GM21447 (cell line): ENCODE results near the gene LRRC23.
"Not testable (repeated sequence)": the region's sequence is repeated elsewhere in the genome, so short reads cannot be mapped to it uniquely, and the experiment has no call there.

Source experiments
- ATAC-seq: cut with Tn5 transposase; IDR thresholded peaks from one replicate; pipeline ENCODE4 v1.9.1; 2021; ENCODE audit not compliant: unreplicated experiment

LRRC23 gene

DNA sequence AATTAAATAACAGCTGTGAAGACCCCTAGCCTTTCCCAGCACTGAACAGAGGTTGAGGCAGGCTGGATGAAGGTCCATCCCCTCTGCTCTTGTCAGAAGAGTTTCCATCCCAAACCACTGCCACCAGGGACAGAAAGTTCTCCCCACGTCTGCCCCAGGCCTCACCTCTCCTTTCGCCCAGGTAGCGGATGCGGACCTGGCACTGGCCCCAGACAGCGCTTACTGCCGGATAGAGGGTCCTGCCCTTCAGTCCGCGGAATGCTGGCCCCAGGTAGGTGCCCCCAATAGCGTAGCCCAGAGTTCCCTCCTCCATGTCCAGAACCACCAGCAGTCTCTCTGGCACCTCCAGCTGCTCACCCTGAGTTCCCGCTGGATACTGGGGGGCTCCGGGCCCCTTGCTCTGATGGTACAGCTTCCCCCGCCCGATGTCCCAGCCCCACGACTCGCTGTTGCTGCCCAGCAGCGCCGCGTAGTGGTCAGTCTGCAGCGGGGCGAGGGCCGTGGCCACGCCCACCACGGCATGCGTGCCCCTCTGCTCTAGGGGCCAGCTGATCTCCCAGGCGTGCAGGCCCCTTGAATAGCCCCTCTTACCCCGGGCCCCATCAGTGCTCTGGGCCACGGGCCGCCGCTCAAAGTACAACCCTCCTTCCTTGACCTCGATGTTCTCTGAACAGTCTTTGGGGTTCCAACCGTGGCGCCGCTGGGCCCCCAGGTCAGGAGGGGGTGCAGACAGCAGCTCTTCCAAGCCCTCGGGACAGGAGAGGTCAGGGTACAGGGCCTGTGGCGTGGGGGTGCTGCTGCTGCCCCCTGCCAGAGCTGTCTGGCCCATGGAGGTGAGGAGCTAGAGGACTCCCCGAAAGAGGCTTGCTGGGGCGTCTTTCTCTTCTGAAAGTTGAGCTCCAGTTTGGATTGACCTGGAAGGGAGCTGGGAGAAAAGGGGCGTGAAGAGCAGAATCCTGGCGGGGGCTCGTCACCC is 32.3 kb upstream of the LRRC23 start:
- ATAC-seq = peak; percentile 27

GRCh38 chr12:6873094-6874014 is 31.3 kb upstream of the LRRC23 start, which contains the start of gene SPSB2:
SPSB2 (minus strand) TSS chr12:6873303; CDS start chr12:6872901, 402 bp downstream.
- peak; percentile 50 for ATAC-seq

DNA sequence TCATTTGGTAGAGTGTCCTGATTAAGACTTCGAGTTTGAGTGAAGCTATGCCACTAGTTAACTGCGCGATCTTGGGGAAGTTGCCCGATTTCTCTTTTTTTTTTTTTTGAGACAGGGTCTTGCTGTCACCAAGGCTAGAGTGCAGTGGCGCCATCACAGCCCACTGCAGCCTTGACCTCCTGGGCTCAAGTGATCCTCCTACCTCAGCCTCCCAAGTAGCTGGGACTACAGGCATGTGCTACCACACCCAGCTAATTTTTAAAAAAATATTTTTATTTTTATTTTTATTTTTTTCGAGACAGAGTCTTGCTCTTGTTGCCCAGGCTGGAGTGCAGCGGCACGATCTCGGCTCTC is 30.6 kb upstream of the LRRC23 start:
- not testable (repeated sequence) for ATAC-seq

GRCh38 chr12:6879824-6880223 is 24.8 kb upstream of the LRRC23 start:
- not testable (repeated sequence) for ATAC-seq

- no peak for ATAC-seq
Measured at GRCh38 chr12:6883252-6883651, 21.4 kb upstream of the LRRC23 start.

GRCh38 chr12:6883683-6884082 is 20.9 kb upstream of the LRRC23 start:
- ATAC-seq = no peak

DNA sequence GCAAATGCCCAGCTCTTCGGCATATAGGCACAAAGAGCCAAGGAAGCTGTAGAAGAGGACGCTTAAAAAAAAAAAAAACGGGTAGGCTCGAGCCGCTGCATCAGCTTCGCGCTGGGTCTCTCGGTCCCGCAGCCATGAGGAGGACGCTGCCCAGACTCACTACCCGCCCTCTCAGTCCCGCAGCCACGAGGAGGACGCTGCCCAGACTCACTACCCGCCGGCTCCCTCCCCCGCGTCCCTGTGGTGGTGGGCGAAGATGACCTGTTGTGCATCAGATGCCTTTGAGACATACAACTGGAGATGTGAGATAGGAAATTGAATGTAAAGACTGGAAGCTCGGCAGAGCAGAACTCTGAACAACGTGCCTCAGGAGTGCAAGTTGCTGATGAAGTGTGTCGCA is 20.1 kb upstream of the LRRC23 start:
- no peak for ATAC-seq

GRCh38 chr12:6886206-6886999 is 18.2 kb upstream of the LRRC23 start:
- not testable (repeated sequence) for ATAC-seq

GRCh38 chr12:6887460-6887859 is 17.2 kb upstream of the LRRC23 start:
- no peak for ATAC-seq

DNA sequence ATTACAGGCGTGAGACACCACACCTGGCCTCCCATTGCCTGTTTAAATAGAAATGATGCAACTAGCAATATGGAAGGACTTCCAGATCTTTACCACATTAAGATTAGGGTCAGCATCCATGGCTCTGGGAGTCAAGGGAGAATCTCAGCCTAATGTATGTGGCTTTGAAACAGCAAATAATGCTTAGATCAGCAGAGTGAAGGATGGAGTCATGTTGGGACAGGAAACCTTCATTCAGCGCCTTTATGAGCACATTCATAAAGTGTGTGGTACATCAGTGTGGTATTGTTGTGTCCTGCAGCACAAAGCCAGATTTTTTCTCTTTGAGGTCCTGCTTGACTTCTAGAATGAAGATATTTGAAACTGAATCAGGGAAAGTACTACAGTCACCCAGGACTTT is 16.3 kb upstream of the LRRC23 start:
- ATAC-seq = no peak

DNA sequence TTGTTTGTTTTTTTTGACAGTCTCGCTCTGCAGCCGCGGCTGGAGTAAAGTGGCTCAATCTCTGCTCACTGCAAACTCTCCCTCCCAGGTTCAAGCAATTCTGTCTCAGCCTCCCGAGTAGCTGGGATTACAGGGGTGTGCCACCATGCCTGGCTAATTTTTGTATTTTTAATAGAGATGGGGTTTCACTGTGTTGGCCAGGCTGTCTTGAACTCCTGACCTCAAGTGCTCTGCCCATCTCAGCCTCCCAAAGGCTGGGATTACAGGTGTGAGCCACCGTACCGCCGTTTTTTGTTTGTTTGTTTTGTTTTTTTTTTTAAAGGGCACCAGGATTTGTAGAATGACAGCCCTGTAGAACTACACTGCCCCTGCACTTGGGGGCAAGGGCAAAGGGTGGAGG is 15.8 kb upstream of the LRRC23 start:
- ATAC-seq = not testable (repeated sequence)

DNA sequence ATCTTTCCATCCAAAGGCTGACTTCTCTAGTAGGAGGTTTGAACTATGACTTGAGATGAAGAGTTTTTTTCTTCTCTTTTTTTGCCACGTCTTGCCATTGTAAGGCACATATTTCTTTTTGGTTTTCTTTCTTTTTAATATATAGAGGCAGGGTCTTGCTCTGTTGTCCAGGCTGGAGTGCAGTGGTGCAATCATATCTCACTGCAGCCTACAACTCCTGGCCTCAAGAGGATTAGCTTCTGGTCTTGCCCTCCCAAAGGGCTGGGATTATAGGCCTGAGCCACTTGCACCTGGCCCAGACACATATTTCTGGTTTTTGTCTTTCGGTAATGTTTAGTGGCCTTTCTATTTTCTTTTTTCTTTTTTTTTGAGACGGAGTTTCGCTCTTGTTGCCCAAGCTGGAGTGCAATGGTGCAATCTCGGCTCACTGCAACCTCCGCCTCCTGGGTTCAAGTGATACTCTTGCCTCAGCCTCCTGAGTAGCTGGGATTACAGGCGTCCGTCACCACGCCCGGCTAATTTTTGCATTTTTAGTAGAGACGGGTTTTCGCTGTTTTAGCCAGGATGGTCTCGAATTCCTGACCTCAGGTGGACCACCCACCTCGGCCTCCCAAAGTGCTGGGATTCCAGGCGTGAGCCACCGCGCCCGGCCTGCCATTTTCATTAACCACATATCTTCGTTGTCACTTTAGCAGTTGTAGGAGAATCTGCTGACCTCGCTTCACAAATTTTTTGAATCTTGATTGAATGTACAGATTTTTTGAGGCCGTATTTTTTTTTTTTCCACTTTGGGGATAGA is 14.6 kb upstream of the LRRC23 start:
- not testable (repeated sequence) for ATAC-seq

- peak; percentile 92 for ATAC-seq
Measured at GRCh38 chr12:6890789-6891645, 13.6 kb upstream of the LRRC23 start.

- ATAC-seq = no peak
Measured at GRCh38 chr12:6891646-6892001, 13.0 kb upstream of the LRRC23 start.

- ATAC-seq = not testable (repeated sequence)
Measured at GRCh38 chr12:6892683-6893082, 11.9 kb upstream of the LRRC23 start.

- no peak for ATAC-seq
Measured at GRCh38 chr12:6894321-6894720, 10.3 kb upstream of the LRRC23 start.

DNA sequence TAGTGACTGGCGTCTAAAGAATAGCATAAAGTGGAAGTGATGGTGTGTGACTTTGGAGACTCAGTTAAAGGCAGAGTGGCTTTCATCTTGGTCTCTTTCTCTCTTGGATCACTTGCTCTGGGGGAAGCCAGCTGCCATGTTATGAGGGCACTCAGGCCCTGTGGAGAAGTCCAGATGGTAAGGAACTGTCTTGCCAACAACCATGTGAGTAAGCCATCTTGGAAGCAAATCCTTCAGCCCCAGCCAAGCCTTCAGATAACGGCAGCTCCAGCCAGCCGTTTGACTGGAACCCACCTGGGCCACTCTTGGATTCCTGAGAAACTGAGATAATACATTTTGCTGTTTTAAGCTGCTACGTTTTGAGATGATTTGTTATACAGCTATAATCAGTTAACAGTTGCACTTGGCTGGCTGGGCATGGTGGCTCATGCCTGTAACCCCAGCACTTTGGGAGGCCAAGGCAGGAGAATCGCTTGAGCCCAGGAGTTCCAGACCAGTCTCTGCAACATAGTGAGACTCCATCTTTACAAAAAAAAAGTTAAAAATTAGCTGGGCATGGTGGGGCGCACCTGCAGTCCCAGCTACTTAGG is 7.7 kb upstream of the LRRC23 start:
- ATAC-seq = no peak

- ATAC-seq = no peak
Measured at GRCh38 chr12:6899427-6899826, 5.2 kb upstream of the LRRC23 start.
